Thyroid gland (tissue), 4 donors: Measurements from ENCODE around the gene EPHB4. TPM values are rescaled to one million over a fixed set of nuclear protein-coding genes. Genes with fewer than 3 reads are reported as not detected.

Experiments used
- DNase-seq, 2 donors: peaks; one replicate each; pipeline ENCODE4 v3.0.0-alpha.2; 2019
- H3K27ac ChIP-seq, 3 donors: fragments of 200-600 bp; sonication (generic); 1 replicate in 2 of 3; 2 replicates in 1 of 3; pipeline ENCODE4 v1.5.1; 2016 to 2019; ENCODE audit warnings: mild to moderate bottlenecking in 1 of 3, moderate library complexity in 1 of 3
- H3K27me3 ChIP-seq: fragments of 200-600 bp; sonication (generic); one replicate; pipeline ENCODE4 v1.5.1; 2019
- H3K36me3 ChIP-seq, 2 donors: fragments of 200-600 bp; sonication (generic); one replicate each; pipeline ENCODE4 v1.5.1; 2016 to 2019
- H3K4me1 ChIP-seq, 2 donors: fragments of 200-600 bp; sonication (generic); one replicate each; pipeline ENCODE4 v1.5.1; 2017 to 2019
- H3K4me3 ChIP-seq, 3 donors: fragments of 200-600 bp; sonication (generic); replicated peaks in 1 of 3; 1 replicate in 2 of 3; 2 replicates in 1 of 3; pipeline ENCODE4 v1.5.1; 2016; ENCODE audit warnings: mild to moderate bottlenecking in 1 of 3
- H3K9me3 ChIP-seq: fragments of 200-600 bp; sonication (generic); one replicate; pipeline ENCODE4 v1.5.1; 2017
- CTCF ChIP-seq, 6 experiments: fragments of 200-600 bp in 3 of 6; fragments of 450-650 bp in 3 of 6; sonication (generic) in 3 of 6; IDR thresholded peaks; one replicate each; pipeline ENCODE4 v1.5.1; 2016 to 2019; ENCODE audit warnings: antibody characterized with exemption in 6 of 6, mild to moderate bottlenecking in 2 of 6, inconsistent platforms in 1 of 6, moderate library complexity in 1 of 6
- POLR2A ChIP-seq, 2 donors: fragments of 450-650 bp; IDR thresholded peaks; one replicate each; pipeline ENCODE4 v1.6.1; 2017; ENCODE audit warnings: antibody characterized with exemption in 2 of 2, mild to moderate bottlenecking in 2 of 2, moderate library complexity in 1 of 2
- WGBS, 2 donors: methylation state at CpG; one replicate each; pipeline ENCODE4 v1.1.5; 2017; 5-methylcytosine and 5-hydroxymethylcytosine counted together
- intact Hi-C: fragments of 100-400 bp; cut with DNase I; formaldehyde crosslinking; loops from one replicate; pipeline ENCODE4 v1.15.1; 2023
- total RNA-seq, 4 donors: library from RNA; depleted of rRNA; stranded (reverse); fragments of >200 nt; gene quantifications; one replicate each; pipeline ENCODE4 v1.2.3, GENCODE V29; 2016

EPHB4 gene
- total RNA-seq: 10 to 100 TPM; 27.9 to 38.0 (median 35.1) TPM

- no peaks in the 10 kb centered on the region for H3K9me3 ChIP-seq
- peak within 1 kb of the TSS in 2 of 3 donors; percentile 38 to 78 for H3K27ac ChIP-seq
- peaks cover 0 to under 1% of the 10 kb centered on the region in 2 donors for H3K36me3 ChIP-seq
- peaks cover 0 to 9% of the 10 kb centered on the region in 2 donors for H3K4me1 ChIP-seq
- H3K27me3 ChIP-seq: no peaks in the 10 kb centered on the region
- peak; percentile 78 to 80 for DNase-seq
- intact Hi-C loops: no loop called here
- 1 to 2% methylated on average over 42 to 47 of the region's 80 CpGs for WGBS, 2 donors
- H3K4me3 ChIP-seq: peak within 1 kb of the TSS; percentile 37 to 73 (median 47)
- peak in 1 of 2 donors; percentile 21 for TF ChIP-seq POLR2A (IDR thresholded peaks at IDR 0.05)
- peak in 1 of 6 experiments; percentile 5 for TF ChIP-seq CTCF (IDR thresholded peaks at IDR 0.05)
These were observed at the start of gene EPHB4 for GRCh38 chr7:100827330-100828226. Gene EPHB4 (minus strand): TSS chr7:100827523. CDS start chr7:100827030, 493 bp downstream.

GRCh38 chr7:100875356-100875751 lies 48.0 kb upstream of the EPHB4 start:
- peaks cover 13 to 31% of the 10 kb centered on the region in 2 donors for H3K36me3 ChIP-seq
- H3K9me3 ChIP-seq: no peaks in the 10 kb centered on the region
- no peak for DNase-seq
- H3K4me1 ChIP-seq: peaks cover 24% of the 10 kb centered on the region in 2 donors
- H3K27me3 ChIP-seq: no peaks in the 10 kb centered on the region
- peak overlapping the region; percentile 79 to 94 (median 93) for H3K27ac ChIP-seq
- 0% methylated on average over 20 to 24 of the region's 39 CpGs for WGBS, 2 donors
- no peak for TF ChIP-seq CTCF (IDR thresholded peaks at IDR 0.05)
- intact Hi-C loops: no loop called here
- peak overlapping the region; percentile 77 to 100 (median 83) for H3K4me3 ChIP-seq

- H3K4me3 ChIP-seq: peak within 1 kb of the TSS; percentile 77 to 100 (median 83)
- intact Hi-C loops: no loop called here
- H3K9me3 ChIP-seq: no peaks in the 10 kb centered on the region
- TF ChIP-seq CTCF (IDR thresholded peaks at IDR 0.05) (peak in 5 of 6 experiments; percentile 24 to 66 (median 57)), POLR2A (IDR thresholded peaks at IDR 0.05) (peak; percentile 35 to 90)
- DNase-seq: peak; percentile 99
- peaks cover 13 to 33% of the 10 kb centered on the region in 2 donors for H3K36me3 ChIP-seq
- H3K4me1 ChIP-seq: peaks cover 24% of the 10 kb centered on the region in 2 donors
- WGBS, 2 donors: 3 to 11% methylated on average over 15 to 67 of the region's 79 CpGs
- no peaks in the 10 kb centered on the region for H3K27me3 ChIP-seq
- H3K27ac ChIP-seq: peak within 1 kb of the TSS; percentile 92 to 94 (median 93)
These were observed 47.4 kb upstream of the EPHB4 start, which contains the start of gene SRRT for GRCh38 chr7:100874577-100875355. Gene SRRT (plus strand): TSS chr7:100875103. CDS start chr7:100875591, 488 bp downstream.

DNA sequence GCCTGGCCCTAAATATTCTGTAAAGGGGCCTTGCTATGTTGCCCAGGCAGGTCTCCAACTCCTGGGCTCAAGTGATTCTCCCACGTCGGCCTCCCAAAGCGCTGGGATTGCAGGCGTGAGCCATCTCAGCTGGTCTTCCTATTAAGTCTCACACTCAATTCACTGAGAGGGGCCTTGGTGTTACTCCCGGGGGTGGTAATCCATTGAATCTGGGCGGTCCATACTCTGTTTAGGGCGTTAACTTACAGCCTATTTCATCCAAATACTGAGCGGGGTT lies 46.9 kb upstream of the EPHB4 start:
- Histone ChIP-seq H3K4me1 (peaks cover 24% of the 10 kb centered on the region in 2 donors), H3K27me3 (no peaks in the 10 kb centered on the region), H3K9me3 (no peaks in the 10 kb centered on the region), H3K27ac (peak overlapping the region; percentile 92 to 94 (median 93)), H3K4me3 (peak overlapping the region in 2 of 3 donors; percentile 45 to 100), H3K36me3 (peaks cover 13 to 33% of the 10 kb centered on the region in 2 donors)
- WGBS, 2 donors: 47 to 64% methylated on average over 5 to 8 of the region's 8 CpGs
- TF ChIP-seq POLR2A (IDR thresholded peaks at IDR 0.05) (no peak), CTCF (IDR thresholded peaks at IDR 0.05) (no peak)
- no peak for DNase-seq
- intact Hi-C loops: no loop called here
